H1 (cell line): ENCODE results near the gene CELSR3. TPM values are rescaled to one million over a fixed set of nuclear protein-coding genes. Genes with fewer than 3 reads are reported as not detected.

ENCODE experiments used
- CTCF ChIA-PET: fragments of 300-600 bp; sonication (Branson Sonifier 250); formaldehyde crosslinking; loops from one replicate; lab custom pipeline; 2021; ENCODE audit not compliant: partially characterized antibody; lab: Charles Lee
- POLR2A ChIA-PET: fragments of 300-600 bp; sonication (Branson Sonifier 250); formaldehyde crosslinking; loops from one replicate; lab custom pipeline; 2021; ENCODE audit warnings: inconsistent platforms; ENCODE audit not compliant: partially characterized antibody; lab: Charles Lee
- DNase-seq, 2 experiments: peaks; one replicate each; pipeline versions ENCODE4 v3.0.0 to v3.0.0-alpha.2; 2010 to 2022; ENCODE audit warnings: low spot score in 2 of 2, low read depth in 1 of 2, mixed read lengths in 1 of 2
- FAIRE-seq: peaks from 2 replicates; lab custom pipeline; 2011; peaks lifted over from hg19 to GRCh38; lab: Jason Lieb, UNC
- H2AFZ ChIP-seq: 2 replicates; pipeline ENCODE4 v1.8.1; 2012; ENCODE audit warnings: low read length, inconsistent platforms
- H2AK5ac ChIP-seq: 2 replicates; pipeline ENCODE4 v1.6.1; 2013; ENCODE audit warnings: low read depth, low read length
- H2BK120ac ChIP-seq: replicated peaks from 2 replicates; pipeline ENCODE3; 2013; ENCODE audit warnings: low read depth, low read length, inconsistent platforms
- H2BK12ac ChIP-seq: 2 replicates; pipeline ENCODE4 v1.6.1; 2013; ENCODE audit warnings: low read depth, low read length
- H2BK15ac ChIP-seq: 2 replicates; pipeline ENCODE4 v1.6.1; 2013; ENCODE audit warnings: low read length
- H2BK20ac ChIP-seq: 2 replicates; pipeline ENCODE4 v1.6.1; 2013; ENCODE audit warnings: low read length
- H2BK5ac ChIP-seq: 2 replicates; pipeline ENCODE4 v1.6.1; 2013; ENCODE audit warnings: low read depth, low read length
- H3K14ac ChIP-seq: 2 replicates; pipeline ENCODE4 v1.6.1; 2013; ENCODE audit warnings: inconsistent platforms; ENCODE audit not compliant: insufficient read length
- H3K18ac ChIP-seq: 2 replicates; pipeline ENCODE4 v1.6.1; 2013; ENCODE audit warnings: low read length; ENCODE audit errors: extremely low read depth
- H3K23ac ChIP-seq: 2 replicates; pipeline ENCODE4 v1.6.1; 2013; ENCODE audit warnings: inconsistent platforms; ENCODE audit not compliant: insufficient read length
- H3K23me2 ChIP-seq: 2 replicates; pipeline ENCODE4 v1.6.1; 2013; ENCODE audit warnings: low read depth, low read length
- H3K27ac ChIP-seq: 2 replicates; pipeline ENCODE4 v1.6.1; 2011; ENCODE audit warnings: low read depth, low read length, inconsistent platforms
- H3K27me3 ChIP-seq, 4 experiments: replicated peaks in 1 of 4; 1 replicate in 1 of 4; 2 replicates in 3 of 4; pipeline versions ENCODE4 v1.6.1 to v1.8.1; 2011 to 2013; ENCODE audit warnings: low read length in 3 of 4, mild to moderate bottlenecking in 3 of 4, inconsistent platforms in 2 of 4, mixed read lengths in 2 of 4, moderate library complexity in 1 of 4; ENCODE audit not compliant: control insufficient read depth in 3 of 4, insufficient read depth in 3 of 4; ENCODE audit errors: extremely low read depth in 1 of 4
- H3K36me3 ChIP-seq, 4 experiments: 2 replicates each; pipeline versions ENCODE4 v1.6.1 to v1.8.1; 2011 to 2013; ENCODE audit warnings: mild to moderate bottlenecking in 4 of 4, low read length in 3 of 4, moderate library complexity in 2 of 4, control low read depth in 1 of 4, inconsistent platforms in 1 of 4; ENCODE audit not compliant: insufficient read depth in 4 of 4, control insufficient read depth in 2 of 4
- H3K4ac ChIP-seq: replicated peaks from 2 replicates; pipeline ENCODE3; 2013; ENCODE audit warnings: low read length, low read depth, mixed read lengths, inconsistent platforms; ENCODE audit not compliant: insufficient read length
- H3K4me1 ChIP-seq, 4 experiments: replicated peaks in 1 of 4; 1 replicate in 1 of 4; 2 replicates in 3 of 4; pipeline versions ENCODE4 v1.6.1 to v1.8.1; 2011 to 2013; ENCODE audit warnings: low read length in 3 of 4, inconsistent platforms in 2 of 4, mixed read lengths in 1 of 4; ENCODE audit not compliant: insufficient read depth in 4 of 4, control insufficient read depth in 3 of 4
- H3K4me2 ChIP-seq, 2 experiments: 2 replicates each; pipeline versions ENCODE4 v1.6.1 to v1.8.1; 2011 to 2013; ENCODE audit warnings: low read depth in 2 of 2, low read length in 2 of 2, control low read depth in 1 of 2, inconsistent platforms in 1 of 2, mild to moderate bottlenecking in 1 of 2; ENCODE audit not compliant: insufficient read depth in 1 of 2
- H3K4me3 ChIP-seq, 4 experiments: fragments of 200-600, 300-600 bp in 1 of 4; sonication (generic), shearing (Covaris generic), sonication (Bioruptor Twin) in 1 of 4; 2 replicates each; pipeline versions ENCODE4 v1.5.1 to v1.8.1; 2011 to 2016; ENCODE audit warnings: low read length in 4 of 4, low read depth in 3 of 4, control low read depth in 2 of 4, inconsistent platforms in 2 of 4, mild to moderate bottlenecking in 2 of 4, mixed read lengths in 1 of 4, moderate library complexity in 1 of 4; ENCODE audit not compliant: insufficient read depth in 2 of 4; ENCODE audit errors: extremely low read depth in 1 of 4
- H3K56ac ChIP-seq: replicated peaks from 2 replicates; pipeline ENCODE3; 2013; ENCODE audit warnings: low read depth, mild to moderate bottlenecking, mixed read lengths, low read length, inconsistent platforms; ENCODE audit not compliant: insufficient read length
- H3K79me1 ChIP-seq: 2 replicates; pipeline ENCODE4 v1.6.1; 2013; ENCODE audit warnings: low read depth, low read length, control low read depth
- H3K79me2 ChIP-seq, 2 experiments: 2 replicates each; pipeline versions ENCODE4 v1.6.1 to v1.8.1; 2012 to 2013; ENCODE audit warnings: low read length in 2 of 2, mild to moderate bottlenecking in 2 of 2, inconsistent platforms in 1 of 2; ENCODE audit not compliant: insufficient read depth in 2 of 2, control insufficient read depth in 1 of 2
- H3K9ac ChIP-seq, 4 experiments: replicated peaks in 1 of 4; 1 replicate in 1 of 4; 2 replicates in 3 of 4; pipeline versions ENCODE4 v1.6.1 to v1.8.1; 2011 to 2013; ENCODE audit warnings: low read depth in 3 of 4, low read length in 3 of 4, control low read depth in 2 of 4, mild to moderate bottlenecking in 2 of 4, moderate library complexity in 2 of 4, inconsistent platforms in 1 of 4; ENCODE audit errors: extremely low read depth in 1 of 4
- H3K9me3 ChIP-seq, 2 experiments: 2 replicates each; pipeline versions ENCODE4 v1.6.1 to v1.8.1; 2012 to 2013; ENCODE audit warnings: mild to moderate bottlenecking in 2 of 2, moderate library complexity in 2 of 2, control low read depth in 1 of 2, inconsistent platforms in 1 of 2, low read depth in 1 of 2, low read length in 1 of 2, mixed read lengths in 1 of 2; ENCODE audit not compliant: insufficient read depth in 2 of 2
- H4K20me1 ChIP-seq, 2 experiments: replicated peaks in 1 of 2; 2 replicates each; pipeline versions ENCODE3 to v1.8.1; 2011 to 2013; ENCODE audit warnings: inconsistent platforms in 2 of 2, low read length in 2 of 2, mild to moderate bottlenecking in 1 of 2; ENCODE audit not compliant: insufficient read depth in 2 of 2, control insufficient read depth in 1 of 2
- H4K5ac ChIP-seq: 2 replicates; pipeline ENCODE4 v1.6.1; 2013; ENCODE audit warnings: low read length, low read depth, mixed read lengths, inconsistent platforms; ENCODE audit not compliant: insufficient read length
- H4K8ac ChIP-seq: 2 replicates; pipeline ENCODE4 v1.8.0; 2013; ENCODE audit warnings: mild to moderate bottlenecking, moderate library complexity, low read length, inconsistent platforms; ENCODE audit not compliant: insufficient read depth; ENCODE audit errors: extremely low read depth
- H4K91ac ChIP-seq: replicated peaks from 2 replicates; pipeline ENCODE3; 2013; ENCODE audit warnings: low read length, mixed read lengths, inconsistent platforms; ENCODE audit not compliant: insufficient read length
- ASH2L ChIP-seq: fragments of 200-600, 300-600 bp; sonication (generic); IDR thresholded peaks from one replicate; pipeline ENCODE4 v1.7.1; 2017; ENCODE audit warnings: low read length
- CBX8 ChIP-seq: fragments of 300-800, 300-1000 bp; sonication (generic); IDR thresholded peaks from 2 replicates; pipeline ENCODE4 v1.7.1; 2016; ENCODE audit warnings: low read depth, low read length, borderline replicate concordance
- CTBP2 ChIP-seq: IDR thresholded peaks from 2 replicates; pipeline ENCODE4 v1.7.0; 2011; ENCODE audit warnings: borderline replicate concordance, mild to moderate bottlenecking, moderate library complexity, mixed read lengths, low read length; ENCODE audit not compliant: insufficient read depth, insufficient read length
- SUZ12 ChIP-seq: fragments of 200-600 bp; sonication (generic); IDR thresholded peaks from 2 replicates; pipeline ENCODE4 v1.6.1; 2012; ENCODE audit warnings: mild to moderate bottlenecking, inconsistent platforms, low read length, moderate library complexity, mixed read lengths
- TBP ChIP-seq: IDR thresholded peaks from 2 replicates; pipeline ENCODE4 v1.6.1; 2011; ENCODE audit warnings: low read depth, low read length, improper control_type of control experiment
- YY1 ChIP-seq: IDR thresholded peaks from 2 replicates; pipeline ENCODE4 v1.6.1; 2011; ENCODE audit warnings: low read depth, mild to moderate bottlenecking, low read length
- WGBS, 2 experiments: shearing (Covaris generic) in 1 of 2; methylation state at CpG; one replicate each; pipeline versions ENCODE4 v1.1.6 to v1.1.7; 2013 to 2015; ENCODE audit warnings: low lambda C conversion rate in 2 of 2, mixed read lengths in 2 of 2, inconsistent platforms in 1 of 2, low coverage in 1 of 2, missing lambda C conversion rate in 1 of 2; ENCODE audit not compliant: insufficient replicate concordance in 2 of 2, insufficient coverage in 1 of 2, insufficient read length in 1 of 2; ENCODE audit errors: extremely low coverage in 1 of 2, missing lambda C conversion rate in 1 of 2; 5-methylcytosine and 5-hydroxymethylcytosine counted together
- polyA plus RNA-seq, 7 experiments: library from polyadenylated mRNA; depleted of rRNA in 3 of 7; stranded (reverse) in 5 of 7; unstranded in 2 of 7; fragments of >200 nt in 5 of 7; fragments of 200-250 nt in 2 of 7; gene quantifications; 1 replicate in 5 of 7; 2 replicates in 1 of 7; 4 replicates in 1 of 7; pipeline versions ENCODE4 v1.2.1 to v1.2.3, GENCODE V29; 2011 to 2013; ENCODE audit warnings: missing spikeins in 2 of 7, mixed read lengths in 2 of 7
- total RNA-seq: library from RNA; stranded (reverse); fragmentation: NEBNext Ultra II Directional; extraction: Animal tissue kit (Norgen Biotek cat#: 25700); gene quantifications from 2 replicates; pipeline ENCODE4 v1.2.1, GENCODE V29; 2021

Gene CELSR3
- total and polyA plus RNA-seq, 2 of the 8 experiments (the other 6 are each of a cell fraction or from before 2014, with no cell fraction given), result 11.6 to 29.5 TPM

DNA sequence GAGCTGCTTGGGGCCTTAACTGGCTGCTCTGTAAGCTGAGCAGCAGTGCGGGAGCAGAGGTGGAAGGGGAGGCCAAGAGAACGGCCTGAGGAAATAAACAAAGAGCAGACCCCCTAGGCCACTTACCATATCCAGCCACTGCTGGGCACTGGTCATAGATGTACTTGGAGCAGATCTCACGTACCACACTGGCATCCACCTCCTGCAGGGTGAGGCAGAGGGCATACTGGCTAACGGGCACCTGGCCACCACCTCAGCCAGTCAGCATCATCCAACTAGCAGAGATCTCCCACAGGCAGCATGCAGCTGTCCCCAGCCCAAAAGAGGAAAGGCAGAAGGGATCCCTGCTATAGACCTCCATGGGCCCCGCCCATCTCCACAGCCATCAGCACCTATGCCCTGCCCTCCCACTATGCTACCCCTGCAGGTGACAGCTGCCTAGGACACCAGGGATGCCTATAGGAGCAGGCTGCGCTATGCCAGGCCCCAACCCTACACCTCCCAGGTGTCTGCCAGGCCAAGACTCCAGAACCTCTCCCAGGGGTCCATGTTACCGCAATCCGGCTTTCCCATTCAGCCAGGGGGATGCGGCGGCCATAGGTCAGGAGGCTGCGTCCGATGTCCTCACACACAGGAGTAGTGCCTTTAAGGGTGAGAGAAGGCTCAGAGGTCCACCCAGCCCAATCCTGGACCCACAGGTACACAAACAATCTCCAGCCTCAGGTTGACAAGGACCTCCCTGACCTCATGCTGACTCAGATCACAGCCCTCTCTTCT, 63.0 kb downstream of the CELSR3 start:
- Histone ChIP-seq H2BK15ac (no peak overlapping the region), H4K8ac (no peak overlapping the region), H3K27me3 (peaks cover 0 to 3% (median 0%) of the 10 kb centered on the region in 4 experiments; a peak in 2 of 7 replicates), H2BK5ac (no peak overlapping the region), H3K4me1 (peaks cover 3 to 12% (median 10%) of the 10 kb centered on the region in 4 experiments; a peak in 6 of 7 replicates), H2BK12ac (no peak overlapping the region), H3K36me3 (peaks cover 42 to 59% (median 55%) of the 10 kb centered on the region in 4 experiments), H3K79me2 (no peaks in the 10 kb centered on the region; a peak in 1 of 4 replicates), H3K4ac (no peak overlapping the region), H3K27ac (no peak overlapping the region), H3K4me2 (no peak overlapping the region), H3K23ac (no peak overlapping the region), H3K23me2 (peaks cover 1% of the 10 kb centered on the region; the same call in 1 of the 2 replicates), H3K18ac (no peak overlapping the region), H3K4me3 (no peak overlapping the region), H3K14ac (no peak overlapping the region), H4K20me1 (peaks cover 4 to 44% of the 10 kb centered on the region in 2 experiments), H4K91ac (no peak overlapping the region), H2AK5ac (no peak overlapping the region), H2BK120ac (no peak overlapping the region), H3K56ac (no peak overlapping the region), H3K9ac (no peak overlapping the region), H4K5ac (no peak overlapping the region), H2AFZ (no peak overlapping the region), H2BK20ac (no peak overlapping the region), H3K9me3 (no peaks in the 10 kb centered on the region), H3K79me1 (peaks cover 2% of the 10 kb centered on the region; the same call in 1 of the 2 replicates)
- FAIRE-seq (no peak), DNase-seq (no peak)
- TF ChIP-seq TBP (no peak), YY1 (no peak), CBX8 (no peak), CTBP2 (no peak), ASH2L (no peak), SUZ12 (no peak)
- CTCF ChIA-PET, result interaction anchor here (1.2 kb wide), 1 partner anchor 164 kb away, joined by 3 read pairs; no protein-coding TSS in a partner anchor
- POLR2A ChIA-PET, result interaction anchor here (0.6 to 4.2 kb wide), 4 partner anchors 11 to 155 kb away, joined by 4 to 22 read pairs (median 10); partner anchors contain the start of gene SLC26A6
- 95% methylated on average over 12 of the region's 12 CpGs; no CpG with 5 or more reads in 1 of the 2 experiments for WGBS, 2 experiments
